Natural killer cell (primary cell): ENCODE measurements around the gene MAD1L1. TPM values are rescaled to one million over a fixed set of nuclear protein-coding genes. Genes with fewer than 3 reads are reported as not detected.

Experiments used
- ATAC-seq, 3 donors: fragments of 150-1000 bp in 2 of 3; fragments of 200-7000 bp in 1 of 3; cut with Tn5 transposase; 1 replicate in 1 of 3; 2 replicates in 2 of 3; pipeline ENCODE4 v1.10.0; 2021; ENCODE audit warnings: mild to moderate bottlenecking in 2 of 3, moderate library complexity in 2 of 3
- DNase-seq, 2 donors: peaks; one replicate each; pipeline versions ENCODE4 v3.0.0 to v3.0.0-alpha.2; 2013 to 2021; ENCODE audit warnings: mixed read lengths in 1 of 2
- H3K27ac ChIP-seq: one replicate; pipeline ENCODE4 v1.5.1; 2013; ENCODE audit warnings: mild to moderate bottlenecking, low read length
- H3K27me3 ChIP-seq: one replicate; pipeline ENCODE4 v1.6.1; 2013; ENCODE audit warnings: low read length; ENCODE audit not compliant: control insufficient read depth, insufficient read depth
- H3K36me3 ChIP-seq: one replicate; pipeline ENCODE4 v1.6.1; 2013; ENCODE audit warnings: low read length; ENCODE audit not compliant: control insufficient read depth, insufficient read depth
- H3K4me1 ChIP-seq: one replicate; pipeline ENCODE4 v1.6.1; 2013; ENCODE audit warnings: low read length; ENCODE audit not compliant: control insufficient read depth, insufficient read depth
- H3K4me3 ChIP-seq: one replicate; pipeline ENCODE4 v1.5.1; 2013; ENCODE audit warnings: low read length
- H3K9me3 ChIP-seq: one replicate; pipeline ENCODE4 v1.6.1; 2013; ENCODE audit warnings: low read length; ENCODE audit not compliant: control insufficient read depth, insufficient read depth
- H3K27ac Mint-ChIP-seq, 2 donors: one replicate each; pipeline ENCODE4 v1.8.0; 2022; ENCODE audit warnings: mild to moderate bottlenecking in 2 of 2, mixed read lengths in 2 of 2, moderate library complexity in 1 of 2
- H3K27me3 Mint-ChIP-seq, 2 donors: one replicate each; pipeline ENCODE4 v1.8.0; 2022; ENCODE audit warnings: low read depth in 2 of 2, mixed read lengths in 2 of 2
- H3K36me3 Mint-ChIP-seq: one replicate; pipeline ENCODE4 v1.8.0; 2022; ENCODE audit warnings: mixed read lengths
- H3K4me1 Mint-ChIP-seq, 2 donors: one replicate each; pipeline ENCODE4 v1.8.0; 2022; ENCODE audit warnings: mixed read lengths in 2 of 2
- H3K4me3 Mint-ChIP-seq: one replicate; pipeline ENCODE4 v1.8.0; 2022; ENCODE audit warnings: mild to moderate bottlenecking, moderate library complexity, mixed read lengths
- H3K9me3 Mint-ChIP-seq, 2 donors: one replicate each; pipeline ENCODE4 v1.8.0; 2022; ENCODE audit warnings: mixed read lengths in 2 of 2
- CTCF ChIP-seq: fragments of 200-600 bp; IDR thresholded peaks from one replicate; pipeline ENCODE4 v1.8.0; 2022; ENCODE audit warnings: antibody characterized with exemption
- WGBS: methylation state at CpG from one replicate; pipeline ENCODE4 v1.1.7; 2013; ENCODE audit warnings: missing lambda C conversion rate; ENCODE audit not compliant: insufficient coverage; 5-methylcytosine and 5-hydroxymethylcytosine counted together
- intact Hi-C: fragments of 100-400 bp; cut with micrococcal nuclease; formaldehyde crosslinking; loops from one replicate; pipeline ENCODE4 v1.14.2; 2022
- total RNA-seq, 4 donors: library from RNA; stranded (reverse); fragments of 120-200 nt in 1 of 4; gene quantifications; one replicate each; pipeline versions ENCODE4 v1.2.3 to v1.2.4, GENCODE V29; 2013 to 2022

MAD1L1 gene
- total RNA-seq, 3 donors from 2014 or later (not counting 1 experiment from before 2014, with no cell fraction given) = 53.6 to 81.2 (median 77.4) TPM

GRCh38 chr7:2100278-2101208 lies 132.2 kb downstream of the MAD1L1 start:
- Mint-ChIP-seq H3K36me3 (no peaks in the 10 kb centered on the region), H3K27ac (no peak overlapping the region), H3K4me1 (peaks cover 62 to 83% of the 10 kb centered on the region in 2 donors), H3K9me3 (peaks cover 6 to 8% of the 10 kb centered on the region in 2 donors), H3K4me3 (peak overlapping the region; percentile 69), H3K27me3 (peaks cover 16 to 20% of the 10 kb centered on the region in 2 donors)
- no peak for TF ChIP-seq CTCF
- H3K27ac ChIP-seq = peak overlapping the region; percentile 58
- ATAC-seq (no peak), DNase-seq (peak in 1 of 2 donors; percentile 62)
- H3K4me3 ChIP-seq = no peak overlapping the region
- intact Hi-C loops = loop anchor here (5.0 kb wide), 1 partner anchor 138 kb away; no protein-coding TSS in a partner anchor
- peaks cover 73% of the 10 kb centered on the region for H3K4me1 ChIP-seq
- H3K9me3 ChIP-seq = peaks cover 14% of the 10 kb centered on the region
- no peaks in the 10 kb centered on the region for H3K36me3 ChIP-seq
- 78% methylated on average over 31 of the region's 31 CpGs for WGBS
- no peaks in the 10 kb centered on the region for H3K27me3 ChIP-seq

- peaks cover 14% of the 10 kb centered on the region for H3K9me3 ChIP-seq
- H3K36me3 Mint-ChIP-seq = no peaks in the 10 kb centered on the region
- 57% methylated on average over 29 of the region's 29 CpGs for WGBS
- intact Hi-C loops = no loop called here
- H3K4me1 ChIP-seq = peaks cover 68% of the 10 kb centered on the region
- H3K27me3 ChIP-seq = no peaks in the 10 kb centered on the region
- ATAC-seq (peak; percentile 19 to 41 (median 29)), DNase-seq (peak in 1 of 2 donors; percentile 62)
- H3K4me3 Mint-ChIP-seq = peak overlapping the region; percentile 69
- TF ChIP-seq CTCF = no peak
- peaks cover 6 to 8% of the 10 kb centered on the region in 2 donors for H3K9me3 Mint-ChIP-seq
- H3K4me1 Mint-ChIP-seq = peaks cover 61 to 82% of the 10 kb centered on the region in 2 donors
- no peaks in the 10 kb centered on the region for H3K36me3 ChIP-seq
- H3K27ac ChIP-seq = peak overlapping the region; percentile 58
- H3K27me3 Mint-ChIP-seq = peaks cover 16 to 26% of the 10 kb centered on the region in 2 donors
- H3K4me3 ChIP-seq = no peak overlapping the region
- H3K27ac Mint-ChIP-seq = peak overlapping the region in 1 of 2 donors; percentile 38
Observed at GRCh38 chr7:2099048-2099957, 133.4 kb downstream of the MAD1L1 start.

- no peaks in the 10 kb centered on the region for H3K36me3 ChIP-seq
- no peak for TF ChIP-seq CTCF
- peak overlapping the region; percentile 69 for H3K4me3 Mint-ChIP-seq
- H3K27ac ChIP-seq = no peak overlapping the region
- DNase-seq (no peak), ATAC-seq (no peak)
- peaks cover 16 to 30% of the 10 kb centered on the region in 2 donors for H3K27me3 Mint-ChIP-seq
- intact Hi-C loops = no loop called here
- peaks cover 6 to 8% of the 10 kb centered on the region in 2 donors for H3K9me3 Mint-ChIP-seq
- 98% methylated on average over 16 of the region's 16 CpGs for WGBS
- H3K4me1 ChIP-seq = peaks cover 62% of the 10 kb centered on the region
- no peak overlapping the region for H3K4me3 ChIP-seq
- peaks cover 14% of the 10 kb centered on the region for H3K9me3 ChIP-seq
- H3K27ac Mint-ChIP-seq = no peak overlapping the region
- H3K4me1 Mint-ChIP-seq = peaks cover 60 to 81% of the 10 kb centered on the region in 2 donors
- H3K36me3 Mint-ChIP-seq = no peaks in the 10 kb centered on the region
- H3K27me3 ChIP-seq = no peaks in the 10 kb centered on the region
Observed at GRCh38 chr7:2098496-2098895, 134.2 kb downstream of the MAD1L1 start.
